Lung (tissue), 12 donors: ENCODE data around the gene MAP3K7. TPM values are rescaled to one million over a fixed set of nuclear protein-coding genes. Genes with fewer than 3 reads are reported as not detected.

Experiments used
- ATAC-seq: fragments of 200-7000 bp; cut with Tn5 transposase; one replicate; pipeline ENCODE4 v1.9.1; 2020; ENCODE audit warnings: moderate number of reproducible peaks; ENCODE audit not compliant: insufficient read depth, low FRiP score
- DNase-seq, 3 donors: peaks; one replicate each; pipeline ENCODE4 v3.0.0-alpha.2; 2013 to 2017
- H3K27ac ChIP-seq, 2 donors: one replicate each; pipeline ENCODE4 v1.5.1; 2013; ENCODE audit warnings: mild to moderate bottlenecking in 2 of 2, moderate library complexity in 2 of 2, control low read depth in 1 of 2, inconsistent platforms in 1 of 2, low read depth in 1 of 2, low read length in 1 of 2
- H3K27me3 ChIP-seq, 3 donors: one replicate each; pipeline ENCODE4 v1.5.1; 2013; ENCODE audit warnings: low read length in 2 of 3; ENCODE audit not compliant: control insufficient read depth in 3 of 3, insufficient read depth in 3 of 3
- H3K36me3 ChIP-seq, 4 donors: one replicate each; pipeline ENCODE4 v1.5.1; 2013; ENCODE audit warnings: low read length in 4 of 4, mild to moderate bottlenecking in 1 of 4, moderate library complexity in 1 of 4; ENCODE audit not compliant: control insufficient read depth in 4 of 4, insufficient read depth in 4 of 4
- H3K4me1 ChIP-seq, 5 donors: one replicate each; pipeline ENCODE4 v1.5.1; 2013; ENCODE audit warnings: low read length in 5 of 5, mild to moderate bottlenecking in 2 of 5, moderate library complexity in 1 of 5; ENCODE audit not compliant: control insufficient read depth in 5 of 5, insufficient read depth in 5 of 5
- H3K4me3 ChIP-seq: one replicate; pipeline ENCODE4 v1.5.1; 2013; ENCODE audit warnings: mild to moderate bottlenecking, control low read depth, moderate library complexity
- H3K9ac ChIP-seq, 2 donors: one replicate each; pipeline ENCODE4 v1.5.1; 2013; ENCODE audit warnings: low read length in 2 of 2, control low read depth in 1 of 2; ENCODE audit not compliant: insufficient read depth in 1 of 2
- H3K9me3 ChIP-seq, 4 donors: one replicate each; pipeline ENCODE4 v1.5.1; 2013; ENCODE audit warnings: low read length in 3 of 4, mild to moderate bottlenecking in 1 of 4, moderate library complexity in 1 of 4; ENCODE audit not compliant: control insufficient read depth in 4 of 4, insufficient read depth in 3 of 4
- CTCF ChIP-seq: IDR thresholded peaks from 2 replicates; pipeline ENCODE4 v1.5.1; 2012; ENCODE audit warnings: mild to moderate bottlenecking; ENCODE audit errors: control extremely low read depth, extremely low read depth
- WGBS, 2 donors: extraction: QIAGEN DNeasy Blood & Tissue Kit; methylation state at CpG; one replicate each; pipeline ENCODE4 v1.1.7; 2013; 5-methylcytosine and 5-hydroxymethylcytosine counted together
- polyA plus RNA-seq, 2 donors: library from polyadenylated mRNA; stranded (reverse); fragments of 200-250 nt; gene quantifications; one replicate each; pipeline ENCODE4 v1.2.1, GENCODE V29; 2013
- total RNA-seq, 2 donors: library from RNA; depleted of rRNA in 1 of 2; stranded (reverse); fragments of >200 nt in 1 of 2; gene quantifications; one replicate each; pipeline ENCODE4 v1.2.1, GENCODE V29; 2014 to 2021
- donor health status: control.
- donor health status: control.
- donor health status: Bipolar disorder and iron deficiency.
- donor health status: healthy.
- donor health status: DM: yes; HTN: yes; CAD: no.

Gene MAP3K7
- total and polyA plus RNA-seq, 4 donors, result 10.5 to 45.8 (median 15.7) TPM

DNA sequence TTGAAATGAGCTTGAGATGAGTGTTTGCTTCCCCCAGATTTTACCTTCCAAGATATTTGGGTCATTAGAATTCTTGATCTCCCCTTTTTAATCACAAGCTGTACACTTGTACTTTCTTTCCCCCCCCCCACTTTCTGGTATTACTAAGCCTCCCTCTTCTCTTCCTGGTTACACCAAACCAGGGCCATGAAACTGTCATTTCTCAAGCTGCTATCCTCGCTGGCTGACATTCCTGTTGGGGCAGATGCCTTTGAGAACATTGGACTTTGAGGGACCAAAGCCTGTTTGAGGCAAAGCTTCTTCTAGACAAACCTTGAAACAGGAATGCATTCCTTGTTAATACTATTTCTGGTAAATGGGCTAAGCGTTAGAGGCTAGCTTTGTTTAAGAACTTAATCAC lies 32.3 kb upstream of the MAP3K7 start:
- Histone ChIP-seq H3K27me3 (peaks cover 0 to 17% (median 0%) of the 10 kb centered on the region in 3 donors), H3K9ac (no peak overlapping the region), H3K9me3 (peaks cover 0 to 7% (median 0%) of the 10 kb centered on the region in 4 donors), H3K36me3 (no peaks in the 10 kb centered on the region), H3K27ac (no peak overlapping the region), H3K4me1 (no peaks in the 10 kb centered on the region), H3K4me3 (no peak overlapping the region)
- 64 to 83% methylated on average over 2 of the region's 2 CpGs for WGBS, 2 donors
- no peak for ATAC-seq
- no peak for TF ChIP-seq CTCF
- no peak for DNase-seq

- DNase-seq (no peak), ATAC-seq (no peak)
- no peak overlapping the region for H3K9ac ChIP-seq
- 80 to 88% methylated on average over 6 of the region's 6 CpGs for WGBS, 2 donors
- peaks cover 0 to 31% (median 2%) of the 10 kb centered on the region in 3 donors for H3K27me3 ChIP-seq
- TF ChIP-seq CTCF, result no peak
- H3K27ac ChIP-seq, result no peak overlapping the region
- no peak overlapping the region for H3K4me3 ChIP-seq
- no peaks in the 10 kb centered on the region for H3K36me3 ChIP-seq
- H3K9me3 ChIP-seq, result peaks cover 0 to 2% (median 0%) of the 10 kb centered on the region in 4 donors
- peaks cover 0 to 4% (median 0%) of the 10 kb centered on the region in 5 donors for H3K4me1 ChIP-seq
These were observed 25.4 kb upstream of the MAP3K7 start for GRCh38 chr6:90612313-90612680.

- ATAC-seq, result no peak
- peaks cover 0 to 2% (median 0%) of the 10 kb centered on the region in 4 donors for H3K9me3 ChIP-seq
- no peak for TF ChIP-seq CTCF
- H3K4me3 ChIP-seq, result no peak overlapping the region
- H3K9ac ChIP-seq, result no peak overlapping the region
- DNase-seq, result peak in 1 of 3 donors; percentile 13
- peaks cover 0 to 4% (median 0%) of the 10 kb centered on the region in 5 donors for H3K4me1 ChIP-seq
- H3K27me3 ChIP-seq, result peaks cover 0 to 31% (median 2%) of the 10 kb centered on the region in 3 donors
- H3K27ac ChIP-seq, result no peak overlapping the region
- WGBS, 2 donors, result 60% methylated on average over 25 of the region's 25 CpGs
- H3K36me3 ChIP-seq, result no peaks in the 10 kb centered on the region
These were observed 24.9 kb upstream of the MAP3K7 start for GRCh38 chr6:90611543-90612312.
